ENCODE data around the gene ITGB7.

ITGB7 gene

DNA sequence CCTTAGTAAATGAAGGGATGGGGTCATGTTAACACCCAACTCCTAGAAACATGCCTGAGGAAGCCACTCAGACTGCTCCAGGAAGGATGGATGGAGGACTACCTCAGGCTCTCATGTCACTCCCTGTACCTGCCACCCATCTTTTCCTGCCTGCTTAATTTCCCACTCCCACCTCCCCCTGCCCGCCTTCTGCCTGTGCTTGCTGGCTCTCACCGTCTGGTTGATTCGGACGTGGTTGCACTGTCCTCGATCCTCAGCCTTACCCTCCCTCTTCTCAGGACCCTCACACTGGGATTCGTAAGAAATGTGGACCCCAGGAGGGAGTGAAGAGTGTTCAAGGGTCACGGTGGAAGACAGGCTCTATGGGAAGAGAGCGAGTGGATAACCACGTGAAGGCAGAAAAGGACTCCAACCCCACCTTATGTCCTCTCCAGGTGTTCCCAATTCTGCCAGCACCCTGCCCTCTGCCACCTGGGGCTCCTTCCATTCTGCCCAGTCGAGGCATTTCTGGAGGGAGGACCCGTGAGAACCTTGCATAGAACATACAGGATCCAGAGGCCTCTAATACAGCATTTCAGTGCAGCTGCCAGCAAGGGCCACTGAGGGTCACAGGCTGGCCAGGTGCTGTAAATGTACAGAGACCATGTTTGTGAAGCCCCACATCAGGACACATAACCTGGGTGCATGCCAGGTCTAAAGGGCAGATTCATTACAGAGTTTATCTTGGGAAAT is 12.9 kb downstream of the ITGB7 start:
- Histone ChIP-seq H3K4ac (ENCODE audit: low read length) (no peak overlapping the region), H3K4me2 (ENCODE audit: insufficient read depth, low read length, poor library complexity, severe bottlenecking) (no peak overlapping the region), H3K36me3 (replicated peaks in 1 of 2; ENCODE audit: control insufficient read depth in 2 of 2, insufficient read depth in 2 of 2, low read length in 2 of 2) (peaks cover 10 to 26% of the 10 kb centered on the region in 2 donors), H3K23ac (ENCODE audit: low read depth, low read length, poor library complexity) (no peak overlapping the region), H3K18ac (ENCODE audit: low read length) (no peak overlapping the region), H3K9ac (ENCODE audit: low read depth, low read length, poor library complexity) (no peak overlapping the region), H2AK5ac (ENCODE audit: low read depth, low read length) (no peak overlapping the region), H2BK15ac (ENCODE audit: low read length) (no peak overlapping the region), H2BK5ac (ENCODE audit: low read length) (no peak overlapping the region), H4K8ac (ENCODE audit: low read depth, low read length) (no peak overlapping the region), H3K9me3 (replicated peaks in 1 of 2; ENCODE audit: control insufficient read depth in 2 of 2, insufficient read depth in 1 of 2, low read depth in 1 of 2, low read length in 2 of 2) (no peaks in the 10 kb centered on the region), H2BK120ac (ENCODE audit: low read depth, low read length) (no peak overlapping the region), H4K91ac (ENCODE audit: low read depth, low read length, poor library complexity) (no peak overlapping the region), H3K79me1 (ENCODE audit: low read depth, low read length) (no peaks in the 10 kb centered on the region), H3K4me3 (ENCODE audit: low read length in 2 of 2) (no peak overlapping the region), H3K4me1 (ENCODE audit: control insufficient read depth in 2 of 2, insufficient read depth in 1 of 2, low read depth in 1 of 2, low read length in 2 of 2) (peaks cover 0 to 2% of the 10 kb centered on the region in 2 donors), H2AFZ (ENCODE audit: low read length) (no peak overlapping the region), H3K27ac (replicated peaks; ENCODE audit: low read length) (no peak overlapping the region), H3K27me3 (ENCODE audit: control insufficient read depth in 3 of 3, insufficient read depth in 3 of 3, low read depth in 1 of 3, low read length in 3 of 3) (peaks cover 0 to 33% (median 31%) of the 10 kb centered on the region in 3 experiments), H3K14ac (ENCODE audit: low read length) (no peak overlapping the region), H2BK12ac (ENCODE audit: low read length) (no peak overlapping the region)
- DNase-seq (ENCODE audit: low spot score), result no peak
- WGBS, 2 donors (ENCODE audit: extremely low coverage in 2 of 2, insufficient read length in 2 of 2, insufficient replicate concordance in 1 of 2), result no CpG with 5 or more reads among the region's 11 CpGs

DNA sequence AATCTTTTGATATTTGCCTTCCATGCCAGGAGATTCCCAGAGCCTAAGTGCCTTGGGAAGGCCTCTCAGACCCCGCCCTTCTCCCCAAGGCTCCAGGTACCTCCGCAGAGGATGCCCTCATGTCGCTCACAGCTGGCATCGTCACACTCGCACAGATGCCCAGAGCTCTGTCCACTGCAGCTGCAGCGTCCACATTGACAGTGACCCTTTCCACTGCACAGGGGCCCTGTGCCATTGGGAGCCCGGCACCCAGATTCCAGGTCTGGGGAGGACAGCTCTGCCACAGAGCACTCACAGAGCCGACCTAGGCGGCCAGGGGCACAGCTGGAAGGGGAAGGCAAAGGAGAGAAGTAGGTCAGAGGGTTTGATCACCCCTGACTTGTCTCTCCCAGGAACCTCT is 14.0 kb downstream of the ITGB7 start:
- H3K14ac ChIP-seq (ENCODE audit: low read length), result no peak overlapping the region
- H2AK5ac ChIP-seq (ENCODE audit: low read depth, low read length), result no peak overlapping the region
- no peak overlapping the region for H3K9ac ChIP-seq (ENCODE audit: low read depth, low read length, poor library complexity)
- peaks cover 13 to 37% of the 10 kb centered on the region in 2 donors for H3K36me3 ChIP-seq (replicated peaks in 1 of 2; ENCODE audit: control insufficient read depth in 2 of 2, insufficient read depth in 2 of 2, low read length in 2 of 2)
- no peak overlapping the region for H3K18ac ChIP-seq (ENCODE audit: low read length)
- no peaks in the 10 kb centered on the region for H3K9me3 ChIP-seq (replicated peaks in 1 of 2; ENCODE audit: control insufficient read depth in 2 of 2, insufficient read depth in 1 of 2, low read depth in 1 of 2, low read length in 2 of 2)
- no peak overlapping the region for H2BK12ac ChIP-seq (ENCODE audit: low read length)
- no peak overlapping the region for H2BK120ac ChIP-seq (ENCODE audit: low read depth, low read length)
- no peak overlapping the region for H2AFZ ChIP-seq (ENCODE audit: low read length)
- H3K27me3 ChIP-seq (ENCODE audit: control insufficient read depth in 3 of 3, insufficient read depth in 3 of 3, low read depth in 1 of 3, low read length in 3 of 3), result peaks cover 0 to 22% (median 22%) of the 10 kb centered on the region in 3 experiments
- no peak for DNase-seq (ENCODE audit: low spot score)
- H3K4ac ChIP-seq (ENCODE audit: low read length), result no peak overlapping the region
- no peak overlapping the region for H3K27ac ChIP-seq (replicated peaks; ENCODE audit: low read length)
- no CpG with 5 or more reads among the region's 9 CpGs for WGBS, 2 donors (ENCODE audit: extremely low coverage in 2 of 2, insufficient read length in 2 of 2, insufficient replicate concordance in 1 of 2)
- H3K79me1 ChIP-seq (ENCODE audit: low read depth, low read length), result no peaks in the 10 kb centered on the region
- H4K8ac ChIP-seq (ENCODE audit: low read depth, low read length), result no peak overlapping the region
- peak overlapping the region; percentile 12 for H3K23ac ChIP-seq (ENCODE audit: low read depth, low read length, poor library complexity)
- no peak overlapping the region for H2BK15ac ChIP-seq (ENCODE audit: low read length)
- H2BK5ac ChIP-seq (ENCODE audit: low read length), result no peak overlapping the region
- no peak overlapping the region for H4K91ac ChIP-seq (ENCODE audit: low read depth, low read length, poor library complexity)
- no peak overlapping the region for H3K4me2 ChIP-seq (ENCODE audit: insufficient read depth, low read length, poor library complexity, severe bottlenecking)
- H3K4me1 ChIP-seq (ENCODE audit: control insufficient read depth in 2 of 2, insufficient read depth in 1 of 2, low read depth in 1 of 2, low read length in 2 of 2), result peaks cover 0 to 2% of the 10 kb centered on the region in 2 donors
- no peak overlapping the region for H3K4me3 ChIP-seq (ENCODE audit: low read length in 2 of 2)

DNA sequence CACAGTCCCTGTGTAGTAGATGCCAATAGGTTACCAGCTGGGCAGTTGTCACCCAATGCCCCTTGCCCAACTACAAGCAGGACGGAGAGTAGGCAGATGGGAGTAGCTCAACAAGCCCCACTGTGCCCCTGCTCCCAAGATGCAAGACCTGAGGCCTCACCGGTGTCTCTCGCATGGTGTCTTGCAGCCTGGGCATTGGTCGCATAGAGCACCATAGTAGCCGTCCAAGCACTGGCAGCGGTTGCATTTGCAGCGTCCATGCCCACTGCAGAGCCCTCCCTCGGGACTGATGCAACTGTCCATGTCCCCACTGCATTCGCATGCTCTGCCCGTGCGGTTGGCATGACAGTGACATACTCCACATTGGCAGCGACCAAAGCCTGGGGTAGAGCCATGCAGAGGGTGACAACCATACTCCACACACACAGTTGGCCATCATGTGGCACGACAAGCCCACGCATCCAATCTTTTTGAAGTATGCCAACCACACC is 14.5 kb downstream of the ITGB7 start:
- peak overlapping the region; percentile 34 for H2BK12ac ChIP-seq (ENCODE audit: low read length)
- peaks cover 0 to 18% (median 17%) of the 10 kb centered on the region in 3 experiments for H3K27me3 ChIP-seq (ENCODE audit: control insufficient read depth in 3 of 3, insufficient read depth in 3 of 3, low read depth in 1 of 3, low read length in 3 of 3)
- H3K4me3 ChIP-seq (ENCODE audit: low read length in 2 of 2), result peak overlapping the region in 1 of 2 donors; percentile 61
- H2BK5ac ChIP-seq (ENCODE audit: low read length), result no peak overlapping the region
- no peak overlapping the region for H3K4me2 ChIP-seq (ENCODE audit: insufficient read depth, low read length, poor library complexity, severe bottlenecking)
- no peak overlapping the region for H3K27ac ChIP-seq (replicated peaks; ENCODE audit: low read length)
- H3K14ac ChIP-seq (ENCODE audit: low read length), result no peak overlapping the region
- H3K36me3 ChIP-seq (replicated peaks in 1 of 2; ENCODE audit: control insufficient read depth in 2 of 2, insufficient read depth in 2 of 2, low read length in 2 of 2), result peaks cover 18 to 42% of the 10 kb centered on the region in 2 donors
- H2AFZ ChIP-seq (ENCODE audit: low read length), result no peak overlapping the region
- H3K79me1 ChIP-seq (ENCODE audit: low read depth, low read length), result no peaks in the 10 kb centered on the region
- H3K4ac ChIP-seq (ENCODE audit: low read length), result no peak overlapping the region
- H2BK120ac ChIP-seq (ENCODE audit: low read depth, low read length), result no peak overlapping the region
- no peak overlapping the region for H3K23ac ChIP-seq (ENCODE audit: low read depth, low read length, poor library complexity)
- no peak overlapping the region for H4K91ac ChIP-seq (ENCODE audit: low read depth, low read length, poor library complexity)
- H2BK15ac ChIP-seq (ENCODE audit: low read length), result no peak overlapping the region
- H3K4me1 ChIP-seq (ENCODE audit: control insufficient read depth in 2 of 2, insufficient read depth in 1 of 2, low read depth in 1 of 2, low read length in 2 of 2), result no peaks in the 10 kb centered on the region
- peak overlapping the region; percentile 0 for H3K9ac ChIP-seq (ENCODE audit: low read depth, low read length, poor library complexity)
- WGBS, 2 donors (ENCODE audit: extremely low coverage in 2 of 2, insufficient read length in 2 of 2, insufficient replicate concordance in 1 of 2), result no CpG with 5 or more reads among the region's 14 CpGs
- no peaks in the 10 kb centered on the region for H3K9me3 ChIP-seq (replicated peaks in 1 of 2; ENCODE audit: control insufficient read depth in 2 of 2, insufficient read depth in 1 of 2, low read depth in 1 of 2, low read length in 2 of 2)
- no peak overlapping the region for H3K18ac ChIP-seq (ENCODE audit: low read length)
- DNase-seq (ENCODE audit: low spot score), result no peak
- H2AK5ac ChIP-seq (ENCODE audit: low read depth, low read length), result no peak overlapping the region
- H4K8ac ChIP-seq (ENCODE audit: low read depth, low read length), result no peak overlapping the region

DNA sequence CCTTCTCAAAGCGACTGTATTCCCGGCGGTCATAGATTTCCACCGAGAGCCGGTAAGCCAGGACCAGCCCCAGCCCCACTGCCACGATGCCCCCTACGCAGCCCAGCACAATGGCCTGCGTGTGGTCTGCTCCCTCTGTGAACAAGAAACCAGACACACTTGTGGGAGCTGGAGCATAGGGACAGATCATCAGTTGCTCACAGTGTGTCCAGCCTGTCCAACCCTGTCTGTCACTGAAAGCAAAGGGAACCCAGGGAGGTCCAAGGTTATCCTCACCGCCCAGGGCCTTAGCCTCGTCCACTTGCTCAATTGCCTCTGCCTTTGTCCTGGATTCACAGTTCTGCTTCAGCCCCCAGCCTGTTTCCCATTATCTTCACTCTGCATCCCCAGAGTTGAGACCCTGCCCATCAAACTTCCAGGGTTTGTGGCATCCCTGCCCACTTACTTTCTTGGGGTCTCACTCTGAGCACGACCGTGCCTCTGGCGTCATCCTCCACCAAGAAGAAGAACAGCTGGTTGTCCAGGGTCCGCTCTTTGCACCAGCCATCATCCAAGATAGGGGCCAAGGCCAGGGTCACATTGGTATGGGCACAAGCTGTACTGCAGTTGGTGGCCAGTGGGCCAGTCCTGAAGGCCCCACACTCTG is 15.0 kb downstream of the ITGB7 start:
- Histone ChIP-seq H3K23ac (ENCODE audit: low read depth, low read length, poor library complexity) (no peak overlapping the region), H3K4me1 (ENCODE audit: control insufficient read depth in 2 of 2, insufficient read depth in 1 of 2, low read depth in 1 of 2, low read length in 2 of 2) (no peaks in the 10 kb centered on the region), H2AFZ (ENCODE audit: low read length) (no peak overlapping the region), H3K18ac (ENCODE audit: low read length) (no peak overlapping the region), H3K9ac (ENCODE audit: low read depth, low read length, poor library complexity) (no peak overlapping the region), H3K27me3 (ENCODE audit: control insufficient read depth in 3 of 3, insufficient read depth in 3 of 3, low read depth in 1 of 3, low read length in 3 of 3) (peaks cover 0 to 15% (median 13%) of the 10 kb centered on the region in 3 experiments), H3K79me1 (ENCODE audit: low read depth, low read length) (no peaks in the 10 kb centered on the region), H2BK5ac (ENCODE audit: low read length) (no peak overlapping the region), H2BK120ac (ENCODE audit: low read depth, low read length) (no peak overlapping the region), H3K4me2 (ENCODE audit: insufficient read depth, low read length, poor library complexity, severe bottlenecking) (no peak overlapping the region), H3K4me3 (ENCODE audit: low read length in 2 of 2) (peak overlapping the region in 1 of 2 donors; percentile 61), H3K36me3 (replicated peaks in 1 of 2; ENCODE audit: control insufficient read depth in 2 of 2, insufficient read depth in 2 of 2, low read length in 2 of 2) (peaks cover 23 to 47% of the 10 kb centered on the region in 2 donors), H3K9me3 (replicated peaks in 1 of 2; ENCODE audit: control insufficient read depth in 2 of 2, insufficient read depth in 1 of 2, low read depth in 1 of 2, low read length in 2 of 2) (no peaks in the 10 kb centered on the region), H4K8ac (ENCODE audit: low read depth, low read length) (no peak overlapping the region), H3K27ac (replicated peaks; ENCODE audit: low read length) (no peak overlapping the region), H2BK12ac (ENCODE audit: low read length) (no peak overlapping the region), H3K14ac (ENCODE audit: low read length) (no peak overlapping the region), H2AK5ac (ENCODE audit: low read depth, low read length) (no peak overlapping the region), H3K4ac (ENCODE audit: low read length) (no peak overlapping the region), H4K91ac (ENCODE audit: low read depth, low read length, poor library complexity) (no peak overlapping the region), H2BK15ac (ENCODE audit: low read length) (no peak overlapping the region)
- no peak for DNase-seq (ENCODE audit: low spot score)
- no CpG with 5 or more reads among the region's 14 CpGs for WGBS, 2 donors (ENCODE audit: extremely low coverage in 2 of 2, insufficient read length in 2 of 2, insufficient replicate concordance in 1 of 2)

Data from neuronal stem cell (in vitro differentiated cells).